Keratinocyte (primary cell): ENCODE results near the gene ACSM2A. TPM values are rescaled to one million over a fixed set of nuclear protein-coding genes. Genes with fewer than 3 reads are reported as not detected.
"Not testable (repeated sequence)": the region's sequence is repeated elsewhere in the genome, so short reads cannot be mapped to it uniquely, and the experiment has no call there.

Source experiments
- DNase-seq: peaks from one replicate; pipeline ENCODE4 v3.0.0-alpha.2; 2011; ENCODE audit warnings: low read depth, missing footprints, low spot score
- FAIRE-seq: peaks from 2 replicates; lab custom pipeline; 2011; peaks lifted over from hg19 to GRCh38; lab: Jason Lieb, UNC
- H2AFZ ChIP-seq: 2 replicates; pipeline ENCODE4 v1.6.0; 2012; ENCODE audit warnings: low read length, control low read depth, inconsistent platforms; ENCODE audit not compliant: control insufficient read depth
- H3K27ac ChIP-seq: 2 replicates; pipeline ENCODE4 v1.5.1; 2011; ENCODE audit warnings: low read length; ENCODE audit not compliant: control insufficient read depth, insufficient read depth
- H3K27me3 ChIP-seq: 3 replicates; pipeline ENCODE4 v1.6.0; 2011; ENCODE audit warnings: low read length; ENCODE audit not compliant: control insufficient read depth, insufficient read depth; ENCODE audit errors: extremely low read depth
- H3K36me3 ChIP-seq, 2 experiments: 2 replicates in 1 of 2; 3 replicates in 1 of 2; pipeline ENCODE4 v1.5.1; 2011; ENCODE audit warnings: low read length in 2 of 2, mild to moderate bottlenecking in 1 of 2; ENCODE audit not compliant: control insufficient read depth in 2 of 2, insufficient read depth in 2 of 2; ENCODE audit errors: extremely low read depth in 1 of 2
- H3K4me1 ChIP-seq: 3 replicates; pipeline ENCODE4 v1.5.1; 2011; ENCODE audit warnings: low read length; ENCODE audit not compliant: control insufficient read depth, insufficient read depth; ENCODE audit errors: extremely low read depth
- H3K4me2 ChIP-seq: 3 replicates; pipeline ENCODE4 v1.6.0; 2011; ENCODE audit warnings: low read depth, low read length; ENCODE audit not compliant: control insufficient read depth, insufficient read depth; ENCODE audit errors: extremely low read depth
- H3K4me3 ChIP-seq, 3 experiments: fragments of 200-600 bp in 1 of 3; sonication (generic) in 1 of 3; 2 replicates in 2 of 3; 3 replicates in 1 of 3; pipeline ENCODE4 v1.5.1; 2011 to 2016; ENCODE audit warnings: low read length in 3 of 3, mild to moderate bottlenecking in 3 of 3, control low read depth in 2 of 3, inconsistent platforms in 1 of 3, low read depth in 1 of 3, mixed read lengths in 1 of 3, mixed run types in 1 of 3, moderate library complexity in 1 of 3; ENCODE audit not compliant: control insufficient read depth in 2 of 3, insufficient read depth in 2 of 3; ENCODE audit errors: extremely low read depth in 1 of 3
- H3K79me2 ChIP-seq: 2 replicates; pipeline ENCODE4 v1.6.0; 2012; ENCODE audit warnings: low read length; ENCODE audit not compliant: control insufficient read depth, insufficient read depth
- H3K9ac ChIP-seq: 3 replicates; pipeline ENCODE4 v1.6.0; 2011; ENCODE audit warnings: low read length; ENCODE audit not compliant: control insufficient read depth, insufficient read depth; ENCODE audit errors: extremely low read depth
- H3K9me1 ChIP-seq: 3 replicates; pipeline ENCODE4 v1.6.0; 2011; ENCODE audit warnings: low read length; ENCODE audit not compliant: control insufficient read depth, insufficient read depth; ENCODE audit errors: extremely low read depth
- H3K9me3 ChIP-seq: 2 replicates; pipeline ENCODE4 v1.5.1; 2012; ENCODE audit warnings: low read depth, low read length; ENCODE audit not compliant: control insufficient read depth
- H4K20me1 ChIP-seq: 3 replicates; pipeline ENCODE4 v1.6.0; 2011; ENCODE audit warnings: low read length; ENCODE audit not compliant: control insufficient read depth, insufficient read depth; ENCODE audit errors: extremely low read depth
- CTCF ChIP-seq, 3 experiments: IDR thresholded peaks in 1 of 3; conservative IDR thresholded peaks in 1 of 3; optimal IDR thresholded peaks in 1 of 3; 2 replicates in 2 of 3; 3 replicates in 1 of 3; pipeline versions ENCODE3 to v1.5.1; 2011; ENCODE audit warnings: low read length in 3 of 3, mild to moderate bottlenecking in 3 of 3, moderate library complexity in 2 of 3, control low read depth in 1 of 3, inconsistent platforms in 1 of 3; ENCODE audit not compliant: insufficient read depth in 2 of 3; ENCODE audit errors: extremely low read depth in 1 of 3
- EZH2 ChIP-seq: IDR thresholded peaks from one replicate; pipeline ENCODE4 v1.6.1; 2012; ENCODE audit warnings: inconsistent platforms, mild to moderate bottlenecking, low read length, moderate library complexity
- dilution Hi-C: fragments of 300-500 bp; cut with MboI; formaldehyde crosslinking; loops from one replicate; pipeline ENCODE4 v1.7.0; 2020; ENCODE audit warnings: low sequenced_read_pairs; ENCODE audit not compliant: extremely low pct_ligation_motif_present
- polyA plus RNA-seq, 5 experiments: library from polyadenylated mRNA; depleted of rRNA in 3 of 5; stranded (reverse) in 3 of 5; stranded (forward) in 1 of 5; unstranded in 1 of 5; fragments of >200 nt; gene quantifications; 1 replicate in 1 of 5; 2 replicates in 3 of 5; 3 replicates in 1 of 5; pipeline versions ENCODE4 v1.2.1 to v1.2.3, GENCODE V29; 2011 to 2012; ENCODE audit warnings: missing spikeins in 2 of 5, low read depth in 1 of 5, low replicate concordance in 1 of 5

Gene ACSM2A
- polyA plus RNA-seq, 1 donor (not counting 4 experiments of a cell fraction or from before 2014, with no cell fraction given) = not detected

- Histone ChIP-seq H3K4me2 (no peak overlapping the region), H3K79me2 (no peaks in the 10 kb centered on the region), H3K9me1 (no peaks in the 10 kb centered on the region), H4K20me1 (no peaks in the 10 kb centered on the region), H3K27me3 (no peaks in the 10 kb centered on the region), H3K9me3 (no peaks in the 10 kb centered on the region), H3K4me1 (no peaks in the 10 kb centered on the region), H3K27ac (no peak overlapping the region), H3K4me3 (no peak overlapping the region), H2AFZ (no peak overlapping the region), H3K36me3 (no peaks in the 10 kb centered on the region), H3K9ac (no peak overlapping the region)
- dilution Hi-C loops = no loop called here
- DNase-seq (no peak), FAIRE-seq (no peak)
- no peak for TF ChIP-seq EZH2
- TF ChIP-seq CTCF (optimal IDR thresholded peaks at IDR 0.05 in 1 of 3, IDR thresholded peaks at IDR 0.05 in 1 of 3, conservative IDR thresholded peaks at IDR 0.05 in 1 of 3; ENCODE audit: extremely low read depth in 1 of 3, insufficient read depth in 2 of 3, low read length in 3 of 3) = no peak
These were observed 27.0 kb upstream of the ACSM2A start for GRCh38 chr16:20424129-20424866.

GRCh38 chr16:20427401-20427797 is 23.9 kb upstream of the ACSM2A start:
- not testable (repeated sequence) for H3K9me3 ChIP-seq

GRCh38 chr16:20429499-20429898 is 21.8 kb upstream of the ACSM2A start:
- H3K9ac ChIP-seq, H4K20me1 ChIP-seq, H2AFZ ChIP-seq, H3K4me2 ChIP-seq, FAIRE-seq, H3K79me2 ChIP-seq, DNase-seq, H3K9me3 ChIP-seq, H3K9me1 ChIP-seq, dilution Hi-C loops, H3K36me3 ChIP-seq, H3K27ac ChIP-seq, H3K27me3 ChIP-seq, H3K4me1 ChIP-seq, H3K4me3 ChIP-seq: not testable (repeated sequence)

More at GRCh38 chr16:20427401-20427797, 23.9 kb upstream of the ACSM2A start:
- H3K4me2 ChIP-seq, H3K9me1 ChIP-seq, H3K79me2 ChIP-seq, H3K9ac ChIP-seq, H3K4me3 ChIP-seq, DNase-seq, H3K36me3 ChIP-seq, H3K27ac ChIP-seq, FAIRE-seq, H3K27me3 ChIP-seq, H2AFZ ChIP-seq, dilution Hi-C loops, H3K4me1 ChIP-seq, H4K20me1 ChIP-seq: not testable (repeated sequence)

- H3K9ac ChIP-seq, H3K9me3 ChIP-seq, FAIRE-seq, H4K20me1 ChIP-seq, H3K36me3 ChIP-seq, H3K4me3 ChIP-seq, H3K79me2 ChIP-seq, H3K27ac ChIP-seq, dilution Hi-C loops, DNase-seq, H3K4me2 ChIP-seq, H3K27me3 ChIP-seq, H2AFZ ChIP-seq, H3K9me1 ChIP-seq, H3K4me1 ChIP-seq: not testable (repeated sequence)
These were observed 20.8 kb upstream of the ACSM2A start for GRCh38 chr16:20430480-20430879.
